Memory B cell (primary cell): ENCODE results near the gene IRGQ.
"Not testable (repeated sequence)": the region's sequence is repeated elsewhere in the genome, so short reads cannot be mapped to it uniquely, and the experiment has no call there.

ENCODE experiments used
- ATAC-seq: fragments of 150-1000 bp; cut with Tn5 transposase; 2 replicates; pipeline ENCODE4 v1.10.0; 2021; ENCODE audit warnings: low read depth, mild to moderate bottlenecking, moderate library complexity
- DNase-seq, 2 donors: peaks; one replicate each; pipeline ENCODE4 v3.0.0; 2022; ENCODE audit warnings: low spot score in 2 of 2
- H3K27ac Mint-ChIP-seq: one replicate; pipeline ENCODE4 v1.8.0; 2022; ENCODE audit warnings: mild to moderate bottlenecking, moderate library complexity, mixed read lengths
- H3K27me3 Mint-ChIP-seq: one replicate; pipeline ENCODE4 v1.8.0; 2022; ENCODE audit warnings: mixed read lengths
- H3K36me3 Mint-ChIP-seq: one replicate; pipeline ENCODE4 v1.8.0; 2022; ENCODE audit warnings: mild to moderate bottlenecking, mixed read lengths
- H3K4me1 Mint-ChIP-seq: one replicate; pipeline ENCODE4 v1.8.0; 2022; ENCODE audit warnings: mixed read lengths
- H3K4me3 Mint-ChIP-seq: one replicate; pipeline ENCODE4 v1.8.0; 2022; ENCODE audit warnings: mild to moderate bottlenecking, moderate library complexity, mixed read lengths
- H3K9me3 Mint-ChIP-seq: one replicate; pipeline ENCODE4 v1.8.0; 2022; ENCODE audit warnings: mixed read lengths

The IRGQ gene, protein sequence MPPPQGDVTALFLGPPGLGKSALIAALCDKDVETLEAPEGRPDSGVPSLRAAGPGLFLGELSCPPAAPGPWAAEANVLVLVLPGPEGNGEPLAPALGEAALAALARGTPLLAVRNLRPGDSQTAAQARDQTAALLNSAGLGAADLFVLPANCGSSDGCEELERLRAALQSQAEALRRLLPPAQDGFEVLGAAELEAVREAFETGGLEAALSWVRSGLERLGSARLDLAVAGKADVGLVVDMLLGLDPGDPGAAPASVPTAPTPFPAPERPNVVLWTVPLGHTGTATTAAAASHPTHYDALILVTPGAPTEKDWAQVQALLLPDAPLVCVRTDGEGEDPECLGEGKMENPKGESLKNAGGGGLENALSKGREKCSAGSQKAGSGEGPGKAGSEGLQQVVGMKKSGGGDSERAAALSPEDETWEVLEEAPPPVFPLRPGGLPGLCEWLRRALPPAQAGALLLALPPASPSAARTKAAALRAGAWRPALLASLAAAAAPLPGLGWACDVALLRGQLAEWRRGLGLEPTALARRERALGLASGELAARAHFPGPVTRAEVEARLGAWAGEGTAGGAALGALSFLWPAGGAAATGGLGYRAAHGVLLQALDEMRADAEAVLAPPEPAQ

DNA sequence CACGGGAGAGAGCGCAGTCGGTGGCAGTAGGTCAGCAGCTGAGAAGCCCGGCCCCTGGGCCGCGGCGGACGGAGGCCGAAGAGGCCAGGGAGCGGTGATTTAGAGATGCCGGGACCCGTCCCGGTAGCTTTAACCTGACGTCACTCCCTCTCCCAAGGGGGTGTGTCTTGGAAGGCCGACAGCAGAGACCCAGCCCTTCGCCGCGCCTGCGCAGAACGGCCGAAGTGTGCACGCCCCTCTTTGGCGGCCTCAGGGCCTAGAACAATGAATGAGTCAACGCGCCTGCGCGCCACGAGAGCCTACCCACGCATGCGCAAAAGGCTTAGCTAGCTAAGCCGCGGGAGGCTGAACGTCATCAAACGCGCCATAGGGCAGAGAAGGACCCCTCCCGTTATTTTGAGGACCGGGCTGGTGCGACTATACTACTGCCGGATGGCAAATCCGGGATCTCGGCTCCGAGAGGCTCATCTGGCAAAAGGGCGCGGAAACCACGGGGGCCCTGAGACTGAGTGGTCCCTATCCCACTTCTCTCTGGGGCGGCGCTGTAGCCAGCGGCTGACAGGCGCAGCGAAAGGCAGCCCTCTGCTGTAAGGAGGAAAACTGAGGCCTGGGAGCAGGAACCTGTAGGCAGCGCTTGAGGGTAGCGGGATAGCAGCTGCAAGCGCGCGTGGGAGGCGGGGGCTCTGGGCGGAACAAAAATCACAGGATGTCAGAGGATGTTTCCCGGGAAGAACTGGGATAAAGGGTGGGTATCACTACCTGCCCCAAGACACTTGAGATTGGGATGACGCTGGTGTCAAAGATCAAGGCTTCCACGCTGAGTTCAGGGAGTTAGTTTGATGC, at the start of gene IRGQ, which contains the start of gene ZNF576:
Gene IRGQ (minus strand): TSS at position 136 of the 843 bp plus-strand sequence. CDS start 796 bp downstream, outside the sequence.
Gene ZNF576 (plus strand): TSS at position 597 of the 843 bp plus-strand sequence. CDS start 514 bp downstream, outside the sequence.
- peak; percentile 81 for ATAC-seq
- Mint-ChIP-seq H3K27ac (peak within 1 kb of the TSS; percentile 100), H3K9me3 (no peaks in the 10 kb centered on the region), H3K4me1 (peaks cover 30% of the 10 kb centered on the region), H3K27me3 (no peaks in the 10 kb centered on the region), H3K36me3 (peaks cover 3% of the 10 kb centered on the region), H3K4me3 (peak within 1 kb of the TSS; percentile 95)
- DNase-seq, result peak; percentile 100

DNA sequence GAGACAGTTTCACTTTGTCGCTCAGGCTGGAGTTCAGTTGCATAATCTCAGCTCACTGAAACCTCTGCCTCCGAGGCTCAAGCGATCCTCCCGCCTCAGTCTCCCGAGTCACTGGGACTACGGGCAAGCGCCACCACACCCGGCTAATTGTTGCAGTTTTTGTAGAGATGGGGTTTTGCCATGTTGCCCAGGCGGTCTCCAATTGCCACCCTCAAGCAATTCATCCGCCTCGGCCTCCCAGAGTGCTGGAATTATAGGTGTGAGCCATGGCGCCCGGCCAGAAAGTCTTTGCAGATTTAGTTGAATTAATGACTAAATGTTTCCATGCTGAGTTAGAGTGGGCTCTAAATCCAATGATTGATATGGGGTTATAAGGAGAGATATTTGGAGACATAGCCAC, 48.2 kb upstream of the IRGQ start:
- DNase-seq, result no peak
- Mint-ChIP-seq H3K4me1 (peaks cover 6% of the 10 kb centered on the region), H3K36me3 (peaks cover 1% of the 10 kb centered on the region)

DNA sequence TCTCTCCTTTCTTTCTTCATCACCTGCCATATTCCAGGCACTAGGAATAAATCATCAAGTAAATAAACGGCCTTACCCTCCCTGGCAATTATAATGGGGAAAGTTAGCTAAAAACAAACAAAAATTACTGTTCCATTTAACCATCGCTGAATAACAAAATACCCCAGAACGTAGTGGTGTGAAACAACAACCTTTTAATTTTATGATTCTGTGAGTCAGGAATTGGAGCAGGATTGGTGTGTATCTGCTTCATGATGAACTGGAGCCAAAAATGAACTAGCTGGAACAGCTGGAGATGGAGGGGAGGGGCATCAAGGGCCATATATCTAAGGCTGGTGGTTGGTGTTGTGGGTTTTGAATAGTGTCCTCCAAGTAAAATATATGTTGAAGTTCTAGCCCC, 47.4 kb upstream of the IRGQ start:
- H3K4me1 Mint-ChIP-seq, result peaks cover 15% of the 10 kb centered on the region
- DNase-seq (no peak), ATAC-seq (no peak)
- peaks cover 6% of the 10 kb centered on the region for H3K36me3 Mint-ChIP-seq
- H3K9me3 Mint-ChIP-seq, result peaks cover 5% of the 10 kb centered on the region
- no peak overlapping the region for H3K27ac Mint-ChIP-seq
- H3K27me3 Mint-ChIP-seq, result peaks cover 22% of the 10 kb centered on the region
- H3K4me3 Mint-ChIP-seq, result no peak overlapping the region

More for the DNA sequence above, 48.2 kb upstream of the IRGQ start:
- Mint-ChIP-seq H3K4me3 (no peak overlapping the region), H3K9me3 (peaks cover 5% of the 10 kb centered on the region), H3K27me3 (peaks cover 16% of the 10 kb centered on the region), H3K27ac (no peak overlapping the region)
- no peak for ATAC-seq

DNA sequence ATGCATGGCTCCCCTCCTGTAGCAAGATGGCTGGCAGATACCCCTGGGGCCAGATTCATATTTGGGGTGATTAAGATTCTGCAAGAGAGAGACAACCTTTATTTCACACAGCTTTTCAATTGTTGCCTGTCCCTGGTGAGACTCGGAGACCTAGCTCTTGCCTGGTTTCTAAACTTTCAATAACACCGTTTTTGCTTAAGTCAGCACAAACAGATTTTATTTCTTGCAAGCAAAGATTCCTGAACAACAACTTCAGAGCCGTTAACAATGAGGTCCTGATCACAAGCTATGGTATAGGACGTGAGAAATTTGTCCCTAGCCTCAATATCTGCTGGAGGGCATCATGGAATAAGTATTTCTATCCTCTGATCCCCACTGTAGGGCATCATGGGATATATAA, 46.6 kb upstream of the IRGQ start:
- no peak overlapping the region for H3K27ac Mint-ChIP-seq
- ATAC-seq, result no peak
- H3K9me3 Mint-ChIP-seq, result peaks cover 5% of the 10 kb centered on the region
- peaks cover 25% of the 10 kb centered on the region for H3K27me3 Mint-ChIP-seq
- H3K4me3 Mint-ChIP-seq, result no peak overlapping the region
- H3K36me3 Mint-ChIP-seq, result peaks cover 6% of the 10 kb centered on the region
- H3K4me1 Mint-ChIP-seq, result peaks cover 15% of the 10 kb centered on the region
- no peak for DNase-seq

DNA sequence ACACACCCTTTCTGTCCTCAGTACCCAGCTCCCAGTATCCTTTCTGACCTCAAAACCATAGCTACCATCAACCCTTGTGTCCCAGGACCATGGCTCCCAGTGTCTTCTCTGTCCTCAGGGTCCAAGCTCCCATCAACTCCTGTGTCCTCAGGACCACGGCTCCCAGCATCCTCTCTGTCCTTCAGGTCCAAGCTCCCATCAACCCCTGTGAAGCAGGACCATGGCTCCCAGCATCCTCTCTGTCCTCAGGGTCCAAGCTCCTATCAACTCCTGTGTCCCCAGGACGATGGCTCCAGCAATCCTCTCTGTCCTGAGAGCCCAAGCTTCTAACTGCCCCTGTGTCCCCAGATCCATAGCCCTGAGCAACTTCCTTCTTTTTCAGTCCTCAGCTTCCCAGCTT, 45.4 kb upstream of the IRGQ start:
- Mint-ChIP-seq H3K9me3 (peaks cover 3% of the 10 kb centered on the region), H3K4me1 (peaks cover 15% of the 10 kb centered on the region), H3K4me3 (peak overlapping the region; percentile 31), H3K27me3 (peaks cover 28% of the 10 kb centered on the region), H3K27ac (no peak overlapping the region), H3K36me3 (peaks cover 5% of the 10 kb centered on the region)
- ATAC-seq, result no peak
- DNase-seq, result no peak

DNA sequence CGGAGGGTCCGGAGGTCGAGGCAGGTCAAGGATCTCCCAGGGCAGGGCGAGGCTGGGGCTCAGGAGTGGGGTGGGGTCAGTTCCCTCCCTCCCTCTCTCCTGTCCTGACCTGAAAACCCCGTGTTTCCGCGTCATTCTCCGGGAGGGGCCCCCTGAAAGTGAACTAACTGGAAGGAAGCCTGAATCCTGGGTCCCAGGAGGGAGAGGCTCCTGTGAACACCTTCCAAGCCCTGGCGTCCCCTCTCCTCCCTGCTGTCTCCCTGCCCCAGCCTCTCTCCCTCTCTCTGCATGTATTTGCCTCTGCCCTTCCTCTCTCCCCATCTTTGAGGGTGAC, 44.5 kb upstream of the IRGQ start:
- H3K9me3 Mint-ChIP-seq, result no peaks in the 10 kb centered on the region
- DNase-seq, result no peak
- H3K36me3 Mint-ChIP-seq, result peaks cover 5% of the 10 kb centered on the region
- peak overlapping the region; percentile 76 for H3K4me3 Mint-ChIP-seq
- H3K27me3 Mint-ChIP-seq, result peaks cover 31% of the 10 kb centered on the region
- H3K4me1 Mint-ChIP-seq, result peaks cover 16% of the 10 kb centered on the region
- H3K27ac Mint-ChIP-seq, result no peak overlapping the region
- ATAC-seq, result no peak

DNA sequence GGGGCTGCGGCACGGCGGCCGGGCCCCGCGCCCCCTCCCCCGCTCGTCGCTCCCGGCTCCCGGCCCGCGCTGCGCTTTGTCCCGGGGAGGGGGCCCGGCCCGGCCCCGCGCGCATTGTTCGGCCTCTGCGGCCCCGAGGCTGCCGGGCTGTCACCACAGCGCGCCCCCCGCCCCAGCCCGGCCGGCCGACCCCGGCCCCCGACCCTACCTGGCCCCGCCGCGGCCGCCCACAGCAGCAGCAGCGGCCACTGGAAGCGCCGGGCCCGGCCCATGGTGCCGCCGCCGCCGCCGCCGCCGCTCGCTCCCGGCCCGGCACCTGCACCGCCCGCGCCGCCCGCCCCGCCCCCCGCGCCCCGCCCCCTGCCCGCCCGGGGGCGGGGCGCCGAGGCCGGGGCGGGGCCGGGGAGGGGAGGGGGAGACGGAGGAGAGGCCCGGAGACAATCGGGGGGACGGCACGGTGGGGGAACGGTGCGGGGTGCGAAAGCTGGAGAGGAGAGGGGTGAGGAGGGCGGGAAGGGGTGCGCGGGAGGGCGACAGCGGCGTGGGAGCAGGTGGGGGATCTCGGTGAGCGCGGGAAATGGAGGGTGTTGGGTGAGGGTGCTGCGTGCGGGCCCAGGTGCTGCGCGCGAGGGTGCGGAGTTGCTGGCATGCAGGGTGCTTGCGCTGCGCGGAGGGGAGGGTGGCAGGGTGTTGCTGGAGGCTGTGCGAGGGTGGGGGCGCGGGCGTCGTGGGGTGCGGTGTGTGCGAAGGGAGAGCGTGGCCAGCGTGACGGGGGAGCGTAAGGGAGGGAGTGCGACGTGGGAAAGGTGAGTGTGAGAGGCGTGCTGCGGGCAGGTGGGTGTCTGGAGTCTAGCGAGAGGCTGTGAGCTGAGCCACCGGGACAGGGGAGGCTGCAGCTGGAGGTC, 43.8 kb upstream of the IRGQ start, which contains the start of gene CADM4:
Gene CADM4 (minus strand): TSS at position 332 of the 905 bp plus-strand sequence. CDS start 60 bp downstream, at position 272.
- peaks cover 20% of the 10 kb centered on the region for H3K4me1 Mint-ChIP-seq
- peak within 1 kb of the TSS; percentile 85 for H3K4me3 Mint-ChIP-seq
- DNase-seq, result peak in 1 of 2 donors; percentile 47
- ATAC-seq, result peak; percentile 77
- peaks cover 34% of the 10 kb centered on the region for H3K27me3 Mint-ChIP-seq
- H3K9me3 Mint-ChIP-seq, result no peaks in the 10 kb centered on the region
- peaks cover 5% of the 10 kb centered on the region for H3K36me3 Mint-ChIP-seq
- H3K27ac Mint-ChIP-seq, result peak within 1 kb of the TSS; percentile 76

DNA sequence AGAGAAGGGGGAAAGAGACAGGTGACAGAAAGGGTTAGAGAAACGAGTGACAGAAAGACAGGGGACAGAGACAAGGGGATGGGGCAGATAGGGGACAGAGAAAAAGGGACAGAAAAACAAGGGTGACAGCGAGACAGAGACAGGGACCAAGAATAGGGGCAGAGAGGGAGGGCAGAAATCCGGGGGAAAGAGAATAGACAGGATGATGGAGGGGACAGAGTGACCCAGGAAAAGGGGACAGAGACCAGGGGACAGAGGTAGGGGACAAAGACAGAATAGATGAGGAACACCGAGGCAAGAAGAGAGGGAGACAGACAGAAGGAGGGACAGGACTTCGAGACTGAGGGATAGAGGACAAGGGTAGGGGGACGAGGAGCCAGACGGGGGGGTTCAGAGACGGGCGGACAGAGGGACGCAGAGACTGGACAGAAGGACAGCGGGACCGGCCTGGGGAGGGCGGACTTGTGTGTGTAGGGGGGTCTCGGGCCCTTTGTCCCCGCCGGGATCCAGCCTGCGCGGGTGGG, 43.1 kb upstream of the IRGQ start:
- Mint-ChIP-seq H3K27me3 (peaks cover 32% of the 10 kb centered on the region), H3K4me1 (peaks cover 20% of the 10 kb centered on the region), H3K9me3 (no peaks in the 10 kb centered on the region), H3K27ac (peak overlapping the region; percentile 76), H3K4me3 (peak overlapping the region; percentile 85), H3K36me3 (peaks cover 5% of the 10 kb centered on the region)
- DNase-seq (no peak), ATAC-seq (peak; percentile 8)

DNA sequence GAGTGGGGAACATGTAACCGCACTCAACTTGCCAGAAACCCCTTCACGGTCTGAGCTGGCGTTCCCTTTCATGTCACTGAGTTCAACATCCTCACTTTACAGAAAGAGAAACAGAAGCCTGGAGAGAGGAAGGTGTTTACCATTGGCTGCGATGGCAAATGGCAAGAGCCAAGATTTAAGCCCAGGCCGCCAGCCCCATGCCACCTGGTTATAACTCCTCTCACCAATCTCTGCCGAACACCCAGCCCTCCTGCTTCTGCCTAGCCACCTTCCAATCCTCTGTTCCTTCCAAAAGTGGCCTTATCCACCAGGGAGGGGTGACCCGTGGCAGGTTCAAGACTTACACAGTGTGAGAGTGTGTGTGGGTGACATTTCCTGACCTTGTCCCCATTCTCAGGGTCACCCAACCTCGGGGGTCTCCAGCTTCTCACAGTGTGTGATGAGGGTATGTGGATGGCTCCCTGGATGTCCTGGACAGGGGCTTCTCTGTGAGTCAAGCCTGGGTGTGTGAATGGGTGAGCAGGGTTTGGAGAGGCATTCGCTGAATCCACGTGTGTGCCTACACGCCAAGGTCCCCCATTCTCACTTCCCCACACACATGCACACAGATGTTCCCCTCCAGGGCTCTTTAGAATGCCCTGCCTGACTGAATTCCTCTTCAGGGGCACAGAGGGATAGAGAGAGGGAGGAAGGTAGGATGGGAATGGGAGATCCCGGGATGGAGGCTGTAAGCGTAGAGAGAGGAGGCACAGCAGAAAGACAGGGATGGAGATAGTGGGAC, 42.5 kb upstream of the IRGQ start:
- H3K27me3 Mint-ChIP-seq, result peaks cover 34% of the 10 kb centered on the region
- no peaks in the 10 kb centered on the region for H3K9me3 Mint-ChIP-seq
- H3K36me3 Mint-ChIP-seq, result peaks cover 5% of the 10 kb centered on the region
- H3K4me1 Mint-ChIP-seq, result peaks cover 20% of the 10 kb centered on the region
- ATAC-seq (peak; percentile 75), DNase-seq (peak in 1 of 2 donors; percentile 25)
- peak overlapping the region; percentile 85 for H3K4me3 Mint-ChIP-seq
- H3K27ac Mint-ChIP-seq, result peak overlapping the region; percentile 76

DNA sequence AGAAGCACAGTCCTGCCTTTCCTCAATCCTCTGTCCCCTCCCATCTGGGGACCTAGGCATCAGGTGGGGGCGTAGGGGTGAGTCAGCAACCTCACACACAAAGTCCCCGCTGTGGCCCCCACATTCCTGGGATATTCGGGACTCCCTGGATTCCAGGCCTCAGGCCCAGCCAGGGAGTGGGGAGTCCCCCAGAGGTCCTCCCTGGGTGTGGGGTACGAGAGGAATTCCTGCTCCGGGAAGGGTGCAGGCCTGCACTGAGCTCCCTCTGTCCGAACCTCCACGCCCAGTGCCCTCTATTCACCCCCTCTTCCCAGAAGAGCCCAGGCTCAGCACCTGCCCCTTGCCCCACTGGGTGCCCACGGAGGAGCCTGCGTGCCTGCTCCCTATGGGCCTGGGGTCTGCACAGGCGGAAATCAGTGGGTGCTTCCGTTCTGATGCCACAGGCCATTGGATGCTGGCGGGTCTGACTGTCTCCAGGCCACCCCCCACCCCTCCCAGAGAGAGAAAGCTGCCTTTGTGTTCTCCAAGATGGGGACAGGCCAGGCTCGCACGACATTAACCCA, 40.3 kb upstream of the IRGQ start:
- Mint-ChIP-seq H3K9me3 (no peaks in the 10 kb centered on the region), H3K4me1 (peaks cover 20% of the 10 kb centered on the region), H3K27me3 (peaks cover 33% of the 10 kb centered on the region), H3K27ac (no peak overlapping the region), H3K4me3 (no peak overlapping the region), H3K36me3 (peaks cover 5% of the 10 kb centered on the region)
- DNase-seq, result no peak
- ATAC-seq, result no peak

DNA sequence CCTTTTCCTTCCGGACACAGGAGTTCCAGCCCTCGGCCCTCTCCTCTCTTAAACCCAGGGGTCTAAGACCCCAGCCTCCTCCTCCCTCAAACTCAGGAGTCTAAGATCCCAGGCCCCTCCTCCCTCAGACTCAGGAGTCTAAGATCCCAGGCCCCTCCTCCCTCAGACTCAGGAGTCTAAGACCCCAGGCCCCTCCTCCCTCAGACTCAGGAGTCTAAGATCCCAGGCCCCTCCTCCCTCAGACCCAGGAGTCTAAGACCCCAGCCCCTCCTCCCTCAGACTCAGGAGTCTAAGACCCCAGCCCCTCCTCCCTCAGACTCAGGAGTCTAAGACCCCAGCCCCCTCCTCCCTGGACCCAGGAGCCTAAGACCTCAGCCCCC, 39.6 kb upstream of the IRGQ start:
- Mint-ChIP-seq H3K27me3 (peaks cover 32% of the 10 kb centered on the region), H3K4me1 (peaks cover 19% of the 10 kb centered on the region)
- H3K4me3 Mint-ChIP-seq, H3K27ac Mint-ChIP-seq, H3K36me3 Mint-ChIP-seq, H3K9me3 Mint-ChIP-seq, DNase-seq, ATAC-seq: not testable (repeated sequence)

DNA sequence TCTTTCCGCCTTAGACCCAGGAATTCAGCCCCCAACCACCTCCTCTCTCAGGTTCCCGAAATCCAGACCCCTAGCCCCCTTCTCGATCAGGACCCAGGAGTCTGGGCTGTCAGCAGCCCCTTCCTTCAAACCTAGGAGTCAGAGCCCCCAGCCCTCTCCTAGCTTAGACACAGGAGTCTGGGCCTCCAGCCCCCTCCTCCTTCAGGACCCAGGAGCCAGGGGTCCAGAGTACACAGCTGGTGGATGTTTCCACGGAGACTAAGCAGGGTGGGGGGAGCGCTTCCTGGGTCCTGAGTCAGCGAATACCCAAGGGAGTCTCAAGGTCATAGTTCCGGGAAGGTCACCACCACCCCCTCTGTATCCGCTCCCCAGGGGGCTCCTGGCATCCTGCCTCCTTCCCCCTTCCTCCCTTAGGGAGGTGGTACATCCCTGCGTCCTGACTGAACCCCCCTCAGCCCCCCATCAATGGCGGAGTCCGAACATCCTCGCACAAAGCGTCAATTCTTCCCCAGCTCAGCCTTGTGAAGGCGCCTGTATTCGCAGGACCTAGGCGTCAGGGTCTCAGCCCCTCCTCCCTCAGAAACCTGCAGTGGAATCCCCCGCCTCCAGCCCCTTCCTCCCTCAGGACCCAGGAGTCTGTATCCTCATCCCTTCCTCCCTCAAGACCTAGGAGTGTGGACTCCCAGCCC, 39.1 kb upstream of the IRGQ start:
- H3K27me3 Mint-ChIP-seq, result peaks cover 29% of the 10 kb centered on the region
- H3K4me1 Mint-ChIP-seq, result peaks cover 15% of the 10 kb centered on the region
- no peaks in the 10 kb centered on the region for H3K9me3 Mint-ChIP-seq
- no peak overlapping the region for H3K27ac Mint-ChIP-seq
- ATAC-seq (no peak), DNase-seq (no peak)
- peaks cover 5% of the 10 kb centered on the region for H3K36me3 Mint-ChIP-seq
- H3K4me3 Mint-ChIP-seq, result no peak overlapping the region
